Glutamatergic neuron (in vitro differentiated cells): Measurements from ENCODE around the gene RPL3. TPM values are rescaled to one million over a fixed set of nuclear protein-coding genes. Genes with fewer than 3 reads are reported as not detected.

Experiments
- DNase-seq: peaks from one replicate; pipeline ENCODE4 v3.0.0; 2022
- H3K27ac Mint-ChIP-seq: one replicate; pipeline ENCODE4 v1.8.0; 2020; ENCODE audit warnings: mild to moderate bottlenecking, mixed read lengths, inconsistent platforms; ENCODE audit not compliant: unreplicated experiment
- H3K27me3 Mint-ChIP-seq: one replicate; pipeline ENCODE4 v1.8.0; 2020; ENCODE audit warnings: mild to moderate bottlenecking, moderate library complexity, mixed read lengths, inconsistent platforms; ENCODE audit not compliant: unreplicated experiment
- H3K36me3 Mint-ChIP-seq: one replicate; pipeline ENCODE4 v1.8.0; 2020; ENCODE audit warnings: mild to moderate bottlenecking, mixed read lengths, inconsistent platforms; ENCODE audit not compliant: unreplicated experiment
- H3K4me1 Mint-ChIP-seq: one replicate; pipeline ENCODE4 v1.8.0; 2020; ENCODE audit warnings: mild to moderate bottlenecking, low read depth, mixed read lengths, inconsistent platforms; ENCODE audit not compliant: unreplicated experiment
- H3K4me3 Mint-ChIP-seq: one replicate; pipeline ENCODE4 v1.8.0; 2020; ENCODE audit warnings: mild to moderate bottlenecking, mixed read lengths, inconsistent platforms; ENCODE audit not compliant: unreplicated experiment
- H3K9me3 Mint-ChIP-seq: one replicate; pipeline ENCODE4 v1.8.0; 2020; ENCODE audit warnings: mild to moderate bottlenecking, moderate library complexity, mixed read lengths, inconsistent platforms; ENCODE audit not compliant: unreplicated experiment
- total RNA-seq: library from RNA; stranded (reverse); fragmentation: NEBNext Ultra II Directional; extraction: Animal tissue kit (Norgen Biotek cat#: 25700); gene quantifications from one replicate; pipeline ENCODE4 v1.2.1, GENCODE V29; 2021; ENCODE audit not compliant: unreplicated experiment
- TF ChIP-seq, protein P1 (sequence below): fragments of 200-600 bp; sonication (generic); IDR thresholded peaks from one replicate; pipeline ENCODE4 v1.5.0; 2021; ENCODE audit not compliant: partially characterized antibody, unreplicated experiment

The RPL3 gene
- total RNA-seq, 1 donor from 2014 or later, result 1,061 TPM

DNA sequence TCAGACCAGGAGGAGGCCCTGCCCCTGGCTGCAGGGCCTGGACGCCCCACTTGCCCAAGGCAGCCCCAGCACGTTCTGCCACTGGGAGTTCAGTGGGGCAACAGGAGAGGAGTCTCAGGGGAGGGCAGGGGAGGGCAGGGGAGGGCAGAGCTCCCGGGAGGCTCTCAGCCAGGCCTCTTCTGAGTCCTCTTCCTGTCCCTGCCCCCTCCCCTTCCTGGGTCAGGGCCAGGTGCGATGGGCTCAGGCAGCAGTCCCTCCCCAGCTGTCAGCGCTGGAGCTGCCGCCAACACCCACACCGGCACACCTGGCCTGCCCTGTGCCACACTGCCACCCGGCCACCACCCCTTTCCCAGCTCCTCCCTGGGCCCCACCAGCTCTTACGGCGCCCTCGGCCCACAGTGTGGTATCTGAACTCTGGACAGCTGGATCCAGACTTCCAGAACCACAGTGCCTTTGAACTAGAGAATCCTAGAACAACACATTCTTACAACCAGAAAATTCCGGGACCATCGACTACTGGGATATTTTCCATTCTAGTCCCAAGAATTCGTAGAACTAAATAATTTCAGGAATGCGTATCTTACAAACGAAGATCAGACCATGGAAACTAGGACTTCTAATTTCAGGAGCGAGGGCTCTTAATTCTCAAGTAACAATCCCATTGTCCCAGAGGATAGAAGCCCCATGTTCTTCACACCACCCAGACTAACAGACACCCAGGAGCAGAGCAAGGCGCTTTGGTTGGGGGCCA is 21.8 kb downstream of the RPL3 start:
- H3K4me1 Mint-ChIP-seq, result peaks cover 13% of the 10 kb centered on the region
- DNase-seq, result no peak
- TF ChIP-seq, protein P1, sequence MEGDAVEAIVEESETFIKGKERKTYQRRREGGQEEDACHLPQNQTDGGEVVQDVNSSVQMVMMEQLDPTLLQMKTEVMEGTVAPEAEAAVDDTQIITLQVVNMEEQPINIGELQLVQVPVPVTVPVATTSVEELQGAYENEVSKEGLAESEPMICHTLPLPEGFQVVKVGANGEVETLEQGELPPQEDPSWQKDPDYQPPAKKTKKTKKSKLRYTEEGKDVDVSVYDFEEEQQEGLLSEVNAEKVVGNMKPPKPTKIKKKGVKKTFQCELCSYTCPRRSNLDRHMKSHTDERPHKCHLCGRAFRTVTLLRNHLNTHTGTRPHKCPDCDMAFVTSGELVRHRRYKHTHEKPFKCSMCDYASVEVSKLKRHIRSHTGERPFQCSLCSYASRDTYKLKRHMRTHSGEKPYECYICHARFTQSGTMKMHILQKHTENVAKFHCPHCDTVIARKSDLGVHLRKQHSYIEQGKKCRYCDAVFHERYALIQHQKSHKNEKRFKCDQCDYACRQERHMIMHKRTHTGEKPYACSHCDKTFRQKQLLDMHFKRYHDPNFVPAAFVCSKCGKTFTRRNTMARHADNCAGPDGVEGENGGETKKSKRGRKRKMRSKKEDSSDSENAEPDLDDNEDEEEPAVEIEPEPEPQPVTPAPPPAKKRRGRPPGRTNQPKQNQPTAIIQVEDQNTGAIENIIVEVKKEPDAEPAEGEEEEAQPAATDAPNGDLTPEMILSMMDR, result no peak
- H3K4me3 Mint-ChIP-seq, result no peak overlapping the region
- H3K36me3 Mint-ChIP-seq, result no peaks in the 10 kb centered on the region
- H3K27me3 Mint-ChIP-seq, result peaks cover 12% of the 10 kb centered on the region
- no peak overlapping the region for H3K27ac Mint-ChIP-seq
- H3K9me3 Mint-ChIP-seq, result no peaks in the 10 kb centered on the region

DNA sequence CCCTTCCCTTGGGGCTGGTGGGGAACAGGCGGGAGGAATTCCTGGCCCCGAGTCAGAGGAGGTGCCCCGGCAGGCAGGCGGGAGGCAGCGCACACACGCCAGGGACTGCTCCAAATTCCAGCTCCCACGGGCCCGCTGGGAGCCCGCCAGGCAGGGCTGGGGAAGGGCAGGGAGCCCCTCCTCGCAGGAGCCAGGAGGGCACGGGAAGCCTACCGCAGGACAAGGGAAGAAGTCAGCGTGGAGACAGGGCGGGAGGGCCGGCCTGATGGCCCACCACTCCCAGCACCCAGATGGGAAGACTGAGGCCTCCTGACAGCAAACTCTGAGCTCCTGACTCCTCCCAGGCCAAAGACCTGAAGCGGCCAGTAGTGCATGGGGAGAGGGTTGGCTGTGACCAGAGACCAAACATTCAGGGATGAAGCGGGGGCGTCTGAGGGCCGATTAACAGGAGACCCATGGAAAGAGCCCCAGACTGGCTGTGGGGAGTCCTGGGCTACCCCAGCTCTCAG is 22.4 kb downstream of the RPL3 start:
- Mint-ChIP-seq H3K4me1 (peaks cover 13% of the 10 kb centered on the region), H3K36me3 (no peaks in the 10 kb centered on the region), H3K27me3 (peaks cover 9% of the 10 kb centered on the region), H3K4me3 (no peak overlapping the region), H3K9me3 (no peaks in the 10 kb centered on the region), H3K27ac (no peak overlapping the region)
- TF ChIP-seq, protein P1, result no peak
- no peak for DNase-seq

DNA sequence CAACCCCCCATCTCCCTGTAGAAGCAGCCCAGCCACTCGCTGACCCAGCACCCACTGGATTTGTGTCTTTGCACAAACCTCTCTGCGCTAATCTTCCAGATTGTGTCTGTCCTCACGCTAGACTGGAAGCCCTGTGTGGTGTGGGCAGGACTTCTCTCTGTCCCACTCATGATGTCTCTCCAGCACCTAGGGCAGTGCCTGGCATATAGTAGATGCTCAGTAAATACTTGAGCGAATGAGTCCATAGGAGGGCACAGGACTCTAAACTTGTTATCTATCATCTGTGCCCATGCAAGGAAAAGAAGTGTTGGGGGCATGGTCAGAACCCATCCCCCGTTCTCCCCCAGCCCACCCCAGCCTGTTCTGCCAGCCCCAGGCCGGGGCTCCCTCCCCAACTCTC is 22.9 kb downstream of the RPL3 start:
- no peak for DNase-seq
- Mint-ChIP-seq H3K36me3 (no peaks in the 10 kb centered on the region), H3K9me3 (no peaks in the 10 kb centered on the region), H3K27me3 (peaks cover 9% of the 10 kb centered on the region), H3K4me1 (peaks cover 13% of the 10 kb centered on the region), H3K4me3 (no peak overlapping the region), H3K27ac (no peak overlapping the region)
- TF ChIP-seq, protein P1, result no peak

DNA sequence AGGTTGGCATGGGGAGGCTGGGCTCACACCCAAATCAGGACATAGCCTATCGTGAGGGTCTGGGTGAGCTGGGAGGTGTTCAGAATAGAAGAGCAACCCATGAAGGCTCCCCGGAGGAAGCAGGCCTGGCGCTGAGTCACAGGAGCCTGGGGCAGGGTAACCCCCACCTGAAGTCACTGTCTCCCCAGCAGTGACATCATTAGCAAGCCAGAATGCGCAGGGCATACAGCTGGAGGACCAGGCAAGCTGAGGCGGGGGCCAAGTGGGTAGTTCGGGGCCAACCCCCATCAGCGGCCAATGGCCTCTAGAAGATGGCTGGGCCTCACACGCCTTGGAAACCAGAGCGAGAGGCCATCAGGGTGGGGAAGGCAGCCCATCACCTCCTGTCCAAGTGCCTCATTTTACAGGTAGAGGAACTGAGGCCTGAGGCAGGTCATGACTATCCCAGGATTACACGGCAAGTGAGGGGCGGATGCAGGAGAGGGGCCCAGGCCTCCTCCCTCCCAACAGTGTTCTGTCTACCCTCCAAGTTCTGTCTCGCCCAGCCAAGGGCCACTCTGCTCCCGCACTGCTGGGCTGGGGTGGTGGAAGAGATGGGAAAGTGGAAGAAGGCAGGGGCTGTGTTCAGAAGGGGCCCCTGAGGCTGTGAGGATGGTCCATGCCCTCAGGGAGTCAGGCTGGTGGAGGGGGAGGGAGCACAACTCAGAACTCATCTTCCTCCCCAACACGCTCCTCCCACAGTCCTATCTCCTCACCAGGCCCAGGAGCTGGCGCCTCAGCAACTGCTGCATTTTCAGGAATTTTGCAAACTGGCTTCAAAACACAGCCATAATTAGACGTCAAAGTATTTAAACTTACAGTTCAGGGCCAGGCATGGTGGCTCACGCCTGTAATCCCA is 24.6 kb downstream of the RPL3 start:
- Mint-ChIP-seq H3K9me3 (no peaks in the 10 kb centered on the region), H3K27me3 (peaks cover 9% of the 10 kb centered on the region), H3K27ac (no peak overlapping the region), H3K4me3 (no peak overlapping the region), H3K36me3 (no peaks in the 10 kb centered on the region), H3K4me1 (peaks cover 5% of the 10 kb centered on the region)
- no peak for DNase-seq
- TF ChIP-seq, protein P1, result no peak
